NCI-H1436 (cell line): ENCODE data around the gene PPP4R4.

Source experiments
- DNase-seq: peaks from one replicate; lab custom pipeline; 2025; lab: John Stamatoyannopoulos, UW

Gene PPP4R4, protein sequence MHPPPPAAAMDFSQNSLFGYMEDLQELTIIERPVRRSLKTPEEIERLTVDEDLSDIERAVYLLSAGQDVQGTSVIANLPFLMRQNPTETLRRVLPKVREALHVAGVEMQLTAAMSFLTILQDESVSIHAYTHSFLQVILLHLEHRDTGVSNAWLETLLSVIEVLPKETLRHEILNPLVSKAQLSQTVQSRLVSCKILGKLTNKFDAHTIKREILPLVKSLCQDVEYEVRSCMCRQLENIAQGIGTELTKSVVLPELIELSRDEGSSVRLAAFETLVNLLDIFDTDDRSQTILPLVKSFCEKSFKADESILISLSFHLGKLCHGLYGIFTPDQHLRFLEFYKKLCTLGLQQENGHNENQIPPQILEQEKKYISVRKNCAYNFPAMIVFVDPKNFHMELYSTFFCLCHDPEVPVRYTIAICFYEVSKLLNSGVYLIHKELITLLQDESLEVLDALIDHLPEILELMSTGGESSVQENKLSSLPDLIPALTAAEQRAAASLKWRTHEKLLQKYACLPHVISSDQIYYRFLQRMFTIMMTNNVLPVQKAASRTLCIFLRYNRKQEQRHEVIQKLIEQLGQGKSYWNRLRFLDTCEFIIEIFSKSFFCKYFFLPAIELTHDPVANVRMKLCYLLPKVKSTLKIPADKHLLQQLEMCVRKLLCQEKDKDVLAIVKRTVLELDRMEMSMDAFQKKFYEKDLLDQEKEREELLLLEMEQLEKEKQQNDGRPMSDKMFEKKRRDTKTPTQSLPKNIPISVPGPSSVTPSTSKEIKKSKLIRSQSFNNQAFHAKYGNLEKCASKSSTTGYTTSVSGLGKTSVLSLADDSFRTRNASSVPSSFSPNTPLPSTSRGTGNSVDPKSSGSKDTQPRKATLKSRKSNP

GRCh38 chr14:94173885-94174603 is at the start of gene PPP4R4:
Gene PPP4R4, plus strand, starts transcription at chr14:94174322. Its CDS starts 144 bp downstream, at chr14:94174466.
- peak; percentile 88 for DNase-seq

DNA sequence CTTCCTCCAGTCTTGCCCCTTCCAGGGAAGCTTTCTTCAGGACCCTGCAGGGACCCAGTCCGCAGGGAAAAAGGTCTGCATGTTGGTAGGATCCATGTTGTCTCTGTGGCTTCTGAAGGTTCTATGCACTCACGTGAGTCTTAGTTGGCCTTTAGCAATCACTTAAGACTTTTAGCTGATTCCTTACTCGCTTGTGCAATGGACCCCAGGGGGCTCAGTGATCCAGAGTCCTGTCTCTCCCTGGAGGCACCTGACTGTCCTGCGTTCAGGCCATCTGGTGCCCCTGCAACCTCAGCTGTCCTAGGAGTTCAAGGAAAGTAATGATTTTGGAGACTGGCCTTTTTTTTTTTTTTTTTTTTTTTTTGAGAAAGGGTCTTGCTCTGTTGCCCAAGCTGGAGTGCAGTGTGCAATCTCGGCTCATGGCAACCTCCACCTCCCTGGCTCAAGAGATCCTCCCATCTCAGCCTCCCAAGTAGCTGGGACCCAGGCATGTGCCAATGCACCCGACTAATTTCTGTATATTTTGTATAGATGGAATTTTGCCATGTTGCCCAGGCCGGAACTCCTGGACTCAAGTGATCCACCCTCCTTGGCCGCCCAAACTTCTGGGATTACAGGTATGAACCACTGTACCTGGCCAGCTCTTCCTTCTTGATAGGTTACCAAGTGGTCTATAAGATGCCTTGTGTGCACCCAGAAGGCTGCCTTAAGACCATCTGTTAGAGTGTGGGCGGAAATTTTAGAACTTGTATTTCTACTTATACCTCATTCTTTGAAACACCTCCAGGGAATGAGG is 49.3 kb upstream of the PPP4R4 start:
- DNase-seq: no peak

DNA sequence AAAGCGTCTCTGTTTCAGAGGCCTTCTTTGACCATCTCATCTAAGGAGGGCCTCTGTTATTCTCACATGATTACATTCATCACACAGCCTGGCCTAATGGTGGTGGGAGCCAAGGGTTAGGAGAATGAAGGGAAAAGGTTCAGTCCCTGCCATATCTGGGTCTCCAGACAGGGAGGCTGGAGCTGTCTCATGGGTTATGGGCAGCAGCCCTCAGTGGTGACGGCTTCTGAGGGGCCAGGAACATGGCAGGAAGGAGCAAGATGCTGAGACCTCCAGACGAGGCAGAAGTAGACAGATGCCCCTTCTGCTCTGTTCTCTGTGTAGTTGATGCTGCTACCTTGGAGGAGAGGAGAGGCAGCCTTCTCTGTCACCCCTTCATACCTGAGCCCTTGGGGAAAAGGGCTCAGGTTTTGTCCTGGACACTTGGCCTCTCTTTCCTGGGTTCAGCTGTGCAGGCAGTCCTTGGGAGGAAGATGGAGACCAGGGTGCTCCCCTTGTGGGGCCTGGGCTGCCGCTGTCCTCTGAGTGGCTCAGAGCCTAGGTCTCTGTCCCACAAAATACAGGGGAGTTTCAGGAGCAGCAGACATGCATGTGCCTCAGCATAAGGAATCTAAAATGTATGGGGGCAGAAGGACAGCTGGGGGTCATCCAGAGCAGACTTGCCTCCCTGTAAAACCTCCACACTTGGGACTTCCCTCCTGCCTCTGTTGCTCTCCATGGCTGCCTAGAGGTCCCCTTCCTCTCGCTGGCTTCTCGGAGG is 48.3 kb upstream of the PPP4R4 start:
- DNase-seq: no peak

GRCh38 chr14:94126419-94126677 is 47.8 kb upstream of the PPP4R4 start:
- DNase-seq: no peak

- no peak for DNase-seq
Observed at GRCh38 chr14:94126800-94127199, 47.3 kb upstream of the PPP4R4 start.

- no peak for DNase-seq
Observed at GRCh38 chr14:94127330-94127729, 46.8 kb upstream of the PPP4R4 start.

DNA sequence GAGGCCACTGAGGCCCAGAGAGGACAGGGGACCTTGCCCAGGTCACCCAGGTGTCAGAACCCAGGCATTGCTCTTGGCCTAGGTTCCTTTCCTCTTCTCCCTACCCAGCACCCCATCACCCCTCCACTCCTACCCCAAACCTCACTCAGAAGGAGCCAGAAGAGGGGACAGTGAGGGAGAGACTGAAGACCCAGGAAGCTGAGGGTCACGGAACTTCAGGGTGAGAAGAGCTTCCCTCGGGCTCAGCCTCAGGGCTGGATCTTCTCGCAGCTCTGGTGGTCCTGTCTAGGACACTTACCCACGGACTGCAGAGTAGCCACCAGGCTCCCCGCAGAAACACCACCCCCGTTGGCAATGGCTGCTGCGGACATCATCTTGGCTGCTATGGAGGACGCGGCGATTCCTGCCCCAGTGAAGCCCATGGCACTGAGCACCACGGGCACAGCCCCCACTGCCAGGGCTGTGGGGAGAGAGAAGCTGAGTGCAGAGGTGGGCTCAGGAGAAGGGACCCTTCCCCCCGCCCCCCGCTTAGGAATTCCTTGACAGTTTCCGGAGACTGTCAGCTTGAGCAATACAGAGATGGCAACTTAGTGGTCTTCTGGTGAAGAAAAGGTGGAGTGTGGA is 45.8 kb upstream of the PPP4R4 start:
- no peak for DNase-seq

GRCh38 chr14:94129111-94129757 is 44.9 kb upstream of the PPP4R4 start, which contains the start of gene IFI27L2:
Gene IFI27L2, minus strand, starts transcription at chr14:94129604. Its CDS starts 40 bp downstream, at chr14:94129564.
- peak; percentile 76 for DNase-seq

DNA sequence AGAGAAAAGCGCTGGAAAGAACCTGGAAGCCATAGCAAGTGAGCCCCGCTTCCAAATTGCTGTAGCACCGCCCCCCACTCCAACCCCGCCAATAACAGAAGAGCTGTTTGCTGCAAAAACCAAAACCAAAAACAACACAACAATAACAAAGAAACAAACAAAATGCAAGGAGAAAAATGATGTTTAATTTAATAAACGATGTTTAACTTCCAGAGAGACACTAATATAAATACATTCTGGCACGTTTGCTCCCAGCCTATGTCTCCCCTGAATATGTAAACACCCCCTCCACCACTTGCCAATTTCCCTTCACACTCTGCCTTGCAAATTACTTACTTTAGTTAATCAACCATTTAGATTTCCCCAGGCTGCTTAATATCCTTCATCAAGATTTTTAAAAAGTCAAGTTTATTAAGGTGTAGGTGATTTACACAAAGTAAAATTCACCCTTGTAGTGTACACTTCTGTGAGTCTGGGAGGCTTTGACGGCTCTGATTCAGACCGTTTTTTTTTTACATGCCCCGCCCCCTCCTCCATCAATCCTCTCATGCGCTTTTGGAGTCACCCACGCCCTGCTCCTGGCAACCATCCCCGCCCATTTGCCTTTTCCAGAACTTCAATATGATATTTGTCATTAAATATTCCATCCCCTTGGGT is 44.2 kb upstream of the PPP4R4 start:
- peak; percentile 13 for DNase-seq

GRCh38 chr14:94132285-94132887 is 41.7 kb upstream of the PPP4R4 start:
- peak; percentile 67 for DNase-seq

GRCh38 chr14:94135476-94135875 is 38.6 kb upstream of the PPP4R4 start:
- no peak for DNase-seq

GRCh38 chr14:94136575-94137331 is 37.4 kb upstream of the PPP4R4 start:
- DNase-seq: peak; percentile 33

GRCh38 chr14:94138251-94138650 is 35.9 kb upstream of the PPP4R4 start:
- no peak for DNase-seq

DNA sequence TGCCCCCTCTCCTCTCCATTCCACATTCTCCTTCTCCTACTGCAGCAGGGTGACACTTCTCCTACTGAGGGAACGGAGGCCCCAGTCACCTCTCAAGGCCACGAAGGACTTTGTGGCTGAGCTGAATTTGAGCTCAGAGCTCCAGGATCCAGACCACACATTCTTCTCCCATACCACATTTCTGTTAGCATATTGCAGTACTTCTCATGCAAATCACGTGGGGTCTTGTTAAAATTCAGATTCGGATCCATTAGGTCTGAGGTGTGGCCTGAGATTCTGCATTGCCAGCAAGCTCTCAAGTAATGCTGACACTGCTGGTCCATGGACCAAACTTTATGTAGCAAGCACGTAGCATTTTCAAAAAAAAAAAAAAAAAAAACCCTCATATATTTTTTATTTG is 35.1 kb upstream of the PPP4R4 start:
- no peak for DNase-seq

- DNase-seq: no peak
Observed at GRCh38 chr14:94139421-94139820, 34.7 kb upstream of the PPP4R4 start.

DNA sequence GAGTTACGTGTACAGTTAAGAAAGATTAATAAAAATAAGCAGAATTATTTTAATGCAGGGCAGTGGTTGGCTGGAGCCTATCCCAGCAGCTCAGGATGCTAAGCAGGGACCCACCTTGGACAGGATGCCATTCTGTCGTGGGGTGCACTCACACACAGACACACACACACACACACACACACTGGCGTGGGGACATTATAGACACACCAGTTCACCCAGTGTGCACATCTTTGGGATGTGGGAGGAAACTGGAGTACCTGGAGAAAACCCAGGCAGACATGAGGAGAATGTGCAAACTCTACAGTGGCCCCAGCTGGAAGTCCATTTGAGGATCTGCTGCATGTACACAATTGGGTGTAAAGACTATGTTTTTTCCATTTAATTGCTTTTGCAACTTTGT is 31.9 kb upstream of the PPP4R4 start:
- no peak for DNase-seq

DNA sequence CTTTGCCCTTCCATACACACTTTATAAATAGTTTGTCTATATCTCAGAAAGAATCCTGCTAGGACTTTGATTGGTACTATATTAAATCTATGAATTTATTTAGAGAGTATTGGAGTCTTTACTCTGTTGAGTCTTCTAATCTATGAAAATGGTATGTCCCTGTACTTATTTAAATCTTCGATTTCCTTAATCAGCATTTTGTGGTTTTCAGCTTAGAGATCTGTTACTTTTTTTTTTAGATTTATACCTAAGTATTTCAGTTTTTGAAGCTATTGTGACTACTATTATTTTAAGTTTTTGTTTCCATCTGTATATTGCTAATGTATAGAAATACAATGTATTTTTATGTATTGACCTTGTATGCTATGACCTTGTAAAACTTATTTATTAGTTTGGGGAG is 31.3 kb upstream of the PPP4R4 start:
- DNase-seq: no peak

GRCh38 chr14:94143239-94143638 is 30.9 kb upstream of the PPP4R4 start:
- DNase-seq: no peak
